ENCODE data around the gene OLFML2A.

OLFML2A gene

DNA sequence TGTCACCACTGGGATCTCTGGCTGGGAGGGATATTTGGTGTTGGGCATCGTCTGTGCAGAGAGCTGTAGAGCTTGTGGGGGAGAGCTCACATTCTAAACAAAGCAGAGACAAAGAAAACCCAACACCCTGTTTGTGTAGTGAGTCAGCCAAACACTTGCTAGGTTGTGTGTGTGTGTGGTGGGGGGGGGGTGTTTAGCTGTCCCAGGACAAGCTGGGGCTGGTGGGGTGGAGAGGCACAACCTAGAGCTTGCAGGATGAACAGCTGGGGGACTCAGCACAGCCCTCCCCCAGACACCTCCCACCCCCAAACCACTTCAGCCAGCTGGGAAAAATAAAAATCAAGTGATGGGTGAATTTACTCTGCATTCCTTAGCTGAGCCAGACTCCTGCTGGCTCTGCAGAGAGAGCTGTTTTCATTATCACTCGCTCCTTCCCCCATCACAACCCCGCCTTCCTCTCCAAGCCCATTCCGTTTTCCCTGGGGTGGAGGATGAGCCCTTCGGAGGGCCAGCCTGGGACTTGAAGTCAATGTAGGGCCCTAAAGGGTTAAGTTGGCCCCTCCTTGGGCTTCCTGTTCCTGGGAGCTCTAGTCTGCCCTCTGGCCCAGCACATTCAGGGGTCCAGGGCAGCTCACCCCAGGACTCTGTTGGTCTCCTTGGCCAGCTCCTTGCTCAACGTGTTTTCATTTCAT lies 2.6 kb downstream of the OLFML2A start:
- DNase-seq, result no peak

DNA sequence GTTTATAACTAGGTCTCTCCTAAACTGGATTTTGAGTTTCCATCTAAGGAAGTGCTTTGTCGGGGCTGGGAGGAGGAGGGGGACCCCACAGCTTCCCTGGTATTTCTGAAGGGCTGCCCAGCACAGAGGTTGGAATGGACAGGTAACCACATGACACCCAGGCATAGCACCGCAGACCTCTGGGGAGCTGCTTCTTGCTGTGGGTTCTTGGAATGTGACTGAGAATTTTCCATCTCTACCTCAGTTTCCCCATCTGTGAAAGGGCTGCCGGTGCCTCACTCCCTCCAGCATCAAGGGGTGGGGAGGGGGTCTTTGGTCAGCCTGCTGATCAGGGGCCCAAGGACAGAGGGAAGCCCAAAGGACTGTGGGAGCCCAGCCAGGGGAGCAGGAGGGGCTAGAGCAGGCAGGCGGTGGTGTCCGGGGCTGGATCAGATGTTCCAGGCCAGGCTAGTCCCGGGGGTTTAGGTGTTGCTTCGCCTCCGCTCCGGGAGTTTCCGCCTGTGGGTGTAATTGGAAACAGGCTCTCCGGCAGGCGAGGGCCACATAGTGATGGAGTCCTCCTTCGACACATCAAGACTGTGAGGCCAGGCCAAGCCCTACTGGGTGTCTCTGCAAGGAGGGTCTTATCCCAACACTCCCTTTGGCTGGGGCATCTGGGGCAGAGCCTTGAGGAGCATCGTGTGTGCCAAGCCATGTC lies 3.3 kb downstream of the OLFML2A start:
- DNase-seq, result no peak

DNA sequence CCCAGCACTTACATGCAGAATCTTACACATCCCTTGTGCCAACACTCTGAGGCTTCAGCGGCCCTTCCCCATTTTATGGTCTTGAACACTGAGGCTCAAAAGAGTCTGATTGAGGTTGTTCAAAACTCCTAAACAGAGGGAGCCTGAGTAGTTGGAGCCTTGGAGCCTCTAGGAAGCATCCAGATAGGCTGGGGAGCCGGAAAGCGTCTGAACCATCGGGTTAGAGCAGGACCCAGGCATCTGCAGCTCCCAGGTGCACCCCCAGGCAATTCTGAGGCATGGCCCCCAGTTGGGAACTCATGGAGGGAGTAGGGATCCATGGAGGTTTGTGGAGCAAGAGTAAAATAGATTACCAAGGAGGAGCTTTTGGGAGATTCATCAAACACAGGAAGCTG lies 3.8 kb downstream of the OLFML2A start:
- DNase-seq, result no peak

GRCh38 chr9:124781967-124782660 lies 5.2 kb downstream of the OLFML2A start:
- DNase-seq, result no peak

- DNase-seq, result no peak
Observed at GRCh38 chr9:124782661-124783574, 6.0 kb downstream of the OLFML2A start.

DNA sequence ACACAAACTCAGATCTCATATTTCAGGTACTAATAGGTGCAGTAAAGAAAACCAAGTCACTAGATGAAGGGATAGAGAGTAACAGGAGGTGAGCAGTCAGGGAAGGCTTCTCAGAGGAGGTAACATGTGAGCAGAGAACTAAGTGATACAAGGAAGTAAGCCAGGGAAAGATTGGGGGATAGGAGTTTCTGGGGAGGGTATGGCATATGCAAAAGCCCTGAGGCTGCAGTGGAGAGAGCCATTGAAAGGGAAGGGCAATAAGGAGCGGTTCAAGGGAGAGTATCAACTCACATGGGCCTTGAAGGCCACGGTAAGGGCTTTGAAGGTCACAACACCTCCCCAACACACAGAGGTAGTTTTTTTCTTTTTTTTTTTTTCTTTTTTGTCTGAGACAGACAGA lies 6.9 kb downstream of the OLFML2A start:
- DNase-seq, result no peak

- DNase-seq, result no peak
Observed at GRCh38 chr9:124784509-124784908, 7.6 kb downstream of the OLFML2A start.

DNA sequence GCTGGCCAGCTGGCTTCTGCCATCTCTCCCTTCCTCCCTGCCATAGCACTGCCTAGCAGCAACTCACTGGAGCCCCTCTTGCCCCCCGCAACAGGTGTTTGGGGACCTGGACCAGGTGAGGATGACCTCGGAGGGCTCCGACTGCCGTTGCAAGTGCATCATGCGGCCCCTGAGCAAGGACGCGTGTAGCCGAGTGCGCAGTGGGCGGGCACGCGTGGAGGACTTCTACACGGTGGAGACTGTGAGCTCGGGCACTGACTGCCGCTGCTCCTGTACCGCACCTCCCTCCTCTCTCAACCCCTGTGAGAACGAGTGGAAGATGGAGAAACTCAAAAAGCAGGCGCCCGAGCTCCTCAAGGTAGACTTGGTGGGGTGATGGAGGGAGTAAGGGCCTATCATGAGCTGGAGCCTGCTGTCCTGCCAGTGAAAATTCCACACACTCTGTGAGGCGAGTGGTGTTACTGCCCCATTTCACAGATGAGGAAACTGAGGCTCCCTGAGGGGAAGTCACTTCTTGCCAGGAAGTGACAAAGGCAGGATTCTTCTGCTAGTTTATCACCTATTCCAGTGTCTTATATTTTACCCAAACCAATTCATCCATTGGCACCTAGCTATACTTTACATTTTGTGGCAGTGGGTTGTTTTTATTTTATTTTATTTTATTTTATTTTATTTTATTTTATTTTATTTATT lies 10.1 kb downstream of the OLFML2A start:
- DNase-seq, result no peak

GRCh38 chr9:124788542-124789217 lies 11.7 kb downstream of the OLFML2A start:
- DNase-seq, result no peak

DNA sequence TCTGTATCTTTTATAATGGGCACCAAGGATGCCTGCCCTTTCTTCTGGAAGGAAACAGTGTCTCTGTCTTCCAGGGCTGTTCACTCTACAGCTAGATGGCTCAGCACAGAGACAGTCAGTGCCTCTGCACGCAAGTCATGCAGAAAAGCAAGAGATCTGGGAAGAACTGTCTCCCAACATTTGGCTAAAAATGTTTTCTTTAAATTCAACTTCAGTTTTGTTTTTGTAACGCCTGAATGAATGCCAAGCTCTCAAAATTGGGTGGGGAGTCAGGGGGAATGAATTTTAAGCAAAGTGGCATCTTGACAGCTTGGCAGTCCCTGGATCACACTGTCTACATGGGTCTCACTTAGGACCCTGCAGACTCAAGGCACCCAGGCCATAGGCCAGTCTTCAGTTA lies 12.6 kb downstream of the OLFML2A start:
- DNase-seq, result no peak

DNA sequence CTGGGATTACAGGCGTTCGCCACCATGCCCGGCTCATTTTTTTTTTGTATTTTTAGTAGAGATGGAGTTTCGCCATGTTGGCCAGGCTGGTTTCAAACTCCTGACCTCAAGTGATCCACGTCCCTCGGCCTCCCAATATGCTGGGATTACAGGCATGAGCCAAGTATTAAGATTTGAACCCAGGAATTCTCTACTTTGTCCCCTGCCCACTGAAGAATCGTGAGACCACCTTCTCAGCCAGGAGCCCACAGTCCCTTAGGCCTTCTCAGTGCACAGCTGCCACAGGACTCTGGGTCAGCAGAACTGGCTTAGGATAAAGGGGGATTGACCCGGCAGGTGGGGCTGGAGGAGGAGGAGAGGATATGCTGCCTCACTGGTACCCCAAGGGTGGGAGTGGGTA lies 13.4 kb downstream of the OLFML2A start:
- DNase-seq, result no peak

DNA sequence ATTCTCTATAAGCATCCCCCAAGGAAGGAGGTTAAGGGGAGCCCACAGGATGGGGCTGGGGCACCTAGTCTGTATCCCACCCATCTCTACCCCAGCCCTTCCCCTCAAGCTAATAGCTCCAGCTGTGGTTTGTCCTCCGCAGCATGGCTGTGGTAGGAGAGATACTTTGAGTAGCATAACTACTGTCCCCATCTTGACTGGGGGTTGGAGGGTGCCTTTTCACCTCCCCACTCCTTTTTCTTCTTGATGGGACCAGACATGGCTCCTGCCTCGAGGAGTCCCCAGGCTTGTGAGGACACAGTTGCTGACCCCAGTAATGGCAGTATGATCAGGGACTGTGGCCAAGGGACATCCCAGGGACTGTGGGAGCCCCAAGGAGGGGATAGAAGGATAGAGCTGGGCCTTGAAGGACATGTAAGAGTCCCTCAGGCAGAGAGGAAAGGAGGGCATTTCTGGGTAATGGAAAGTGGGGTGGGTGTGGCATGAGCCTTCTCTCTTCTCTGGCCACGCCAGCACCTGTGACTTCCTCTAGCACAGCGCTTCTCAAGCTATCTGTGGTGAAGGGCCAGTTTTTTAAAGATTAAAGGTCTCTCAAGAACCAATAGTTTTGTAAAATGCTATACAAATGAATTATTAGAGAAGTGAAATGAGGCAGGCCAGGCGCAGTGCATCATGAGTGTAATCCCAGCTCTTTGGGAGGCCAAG lies 14.0 kb downstream of the OLFML2A start:
- no peak for DNase-seq

GRCh38 chr9:124792257-124793014 lies 15.5 kb downstream of the OLFML2A start:
- no peak for DNase-seq

DNA sequence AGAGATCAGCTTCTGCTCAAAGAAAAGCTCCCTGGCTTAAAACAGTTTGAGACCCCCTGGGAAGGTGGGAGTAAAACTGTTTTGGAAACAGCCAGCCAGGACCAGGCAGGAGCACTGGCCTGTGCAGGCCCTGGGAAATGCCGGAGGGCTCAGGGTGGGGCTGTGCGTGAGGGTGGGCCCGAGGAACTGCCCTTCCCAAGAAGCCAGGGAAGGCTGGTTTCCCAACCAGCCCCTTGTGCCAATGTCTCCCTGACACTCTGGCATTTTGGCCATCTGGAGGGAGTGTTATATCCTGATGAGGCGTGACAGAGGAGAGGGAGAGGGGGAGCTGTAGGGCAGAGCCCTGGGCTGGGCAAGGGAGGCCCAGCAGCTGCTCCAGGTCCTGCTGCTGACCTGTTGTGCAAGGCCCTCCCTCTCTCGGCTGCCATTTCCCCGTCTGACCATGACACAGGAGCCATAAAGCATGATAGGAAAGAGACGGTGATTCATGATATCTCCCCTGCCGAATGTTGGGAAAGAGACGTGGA lies 16.1 kb downstream of the OLFML2A start:
- no peak for DNase-seq

GRCh38 chr9:124794902-124795491 lies 18.1 kb downstream of the OLFML2A start:
- no peak for DNase-seq

GRCh38 chr9:124795881-124796431 lies 19.0 kb downstream of the OLFML2A start:
- no peak for DNase-seq

- DNase-seq, result no peak
Observed at GRCh38 chr9:124797343-124798103, 20.6 kb downstream of the OLFML2A start.

DNA sequence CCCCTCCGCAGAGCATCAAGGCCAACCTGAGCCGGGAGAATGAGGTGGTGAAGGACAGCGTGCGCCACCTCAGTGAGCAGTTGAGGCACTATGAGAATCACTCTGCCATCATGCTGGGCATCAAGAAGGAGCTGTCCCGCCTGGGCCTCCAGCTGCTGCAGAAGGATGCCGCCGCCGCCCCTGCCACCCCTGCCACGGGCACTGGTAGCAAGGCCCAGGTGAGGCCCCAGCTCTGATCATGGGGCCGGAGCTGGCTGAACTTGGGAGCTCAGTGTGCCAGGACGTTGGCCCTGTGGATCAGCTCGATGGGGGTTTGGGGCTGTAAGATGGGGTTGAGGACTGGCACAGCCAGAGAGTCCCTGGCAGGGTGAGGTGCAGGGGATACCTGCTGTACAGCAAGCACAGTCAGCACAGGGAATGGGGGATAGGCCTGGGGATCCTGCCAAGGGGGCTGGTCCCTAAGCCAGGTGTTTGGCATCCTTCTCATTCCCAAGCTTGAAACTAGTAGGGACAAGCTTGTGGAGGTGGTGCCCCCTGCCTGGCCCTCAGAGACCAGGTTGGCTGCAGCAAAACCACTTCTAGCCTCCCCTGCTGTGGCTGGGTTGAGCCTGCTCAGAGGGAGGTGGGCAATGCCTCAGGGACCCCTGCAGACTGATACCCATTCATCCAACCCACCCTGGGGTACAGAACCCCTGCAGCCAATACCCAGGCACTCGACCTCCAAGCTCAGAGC lies 22.5 kb downstream of the OLFML2A start:
- no peak for DNase-seq

Measured in NCI-H524 treated with DMSO at 0.1 percent for 48 hours (cell line).